ENCODE results near the gene VAMP2. TPM values are rescaled to one million over a fixed set of nuclear protein-coding genes. Genes with fewer than 3 reads are reported as not detected.

VAMP2 gene
- total and polyA plus RNA-seq, 10 of the 15 experiments (the other 5 are each of a cell fraction or from before 2014, with no cell fraction given), result 3.0 to 35.2 (median 25.0) TPM

GRCh38 chr17:8186787-8187516 is 24.2 kb upstream of the VAMP2 start:
- Histone ChIP-seq H3K4me3 (peak overlapping the region; percentile 73), H3K9ac (ENCODE audit: control insufficient read depth, insufficient read depth, low read length) (peak overlapping the region; percentile 95), H3K36me3 (ENCODE audit: control insufficient read depth in 2 of 2, insufficient read depth in 2 of 2, low read length in 1 of 2) (no peaks in the 10 kb centered on the region), H2AFZ (ENCODE audit: control insufficient read depth, low read depth, low read length) (peak overlapping the region; percentile 93), H3K27me3 (replicated peaks in 1 of 2; ENCODE audit: control insufficient read depth in 2 of 2, insufficient read depth in 2 of 2, low read length in 1 of 2) (no peaks in the 10 kb centered on the region), H3K27ac (ENCODE audit: control insufficient read depth, insufficient read depth) (peak overlapping the region; percentile 93), H3K79me2 (ENCODE audit: control insufficient read depth, insufficient read depth, low read length) (peaks cover 18% of the 10 kb centered on the region), H4K20me1 (ENCODE audit: control insufficient read depth, insufficient read depth) (no peaks in the 10 kb centered on the region), H3K9me3 (replicated peaks; ENCODE audit: control insufficient read depth, insufficient read depth, low read length) (no peaks in the 10 kb centered on the region), H3K4me1 (ENCODE audit: control insufficient read depth, insufficient read depth, low read length) (peaks cover 11% of the 10 kb centered on the region), H3K4me2 (ENCODE audit: control insufficient read depth, insufficient read depth) (peak overlapping the region; percentile 81)
- intact Hi-C loops (cut with micrococcal nuclease; ENCODE audit: unreplicated experiment), result loop anchor here (1.0 to 5.0 kb wide), 5 partner anchors 35 to 113 kb away; partner anchors contain the start of genes CTC1 and PFAS
- POLR2A ChIA-PET, result interaction anchor here (0.7 to 8.1 kb wide), 16 partner anchors 9 to 109 kb away, joined by 3 to 146 read pairs (median 12); partner anchors contain the start of genes AURKB, CTC1, HES7 and PER1
- under 1% methylated on average over 32 of the region's 32 CpGs for WGBS (ENCODE audit: insufficient coverage, insufficient replicate concordance, low lambda C conversion rate, missing lambda C conversion rate)
- RAD21 ChIA-PET (ENCODE audit: unreplicated experiment), result interaction anchor here (0.8 to 8.1 kb wide), 15 partner anchors 11 to 109 kb away, joined by 3 to 117 read pairs (median 6); partner anchors contain the start of genes AURKB, CTC1, RANGRF and SLC25A35
- in situ Hi-C loops (cut with MboI), result loop anchor here (5.0 kb wide), 1 partner anchor 35 kb away; no protein-coding TSS in a partner anchor
- ATAC-seq, result peak; percentile 46
- SMC1A ChIA-PET (ENCODE audit: uncharacterized antibody, unreplicated experiment), result interaction anchor here (0.7 to 4.1 kb wide), 18 partner anchors 9 to 810 kb away, joined by 3 to 40 read pairs (median 5); partner anchors contain the start of genes AURKB, HES7, RANGRF and SLC25A35
- DNase-seq (ENCODE audit: low read depth, low spot score), result peak; percentile 97
- BruUV-seq (replicated peaks), result no TSS peak
- CTCF ChIA-PET, result interaction anchor here (0.7 to 6.2 kb wide), 12 partner anchors 12 to 114 kb away, joined by 3 to 53 read pairs (median 4); partner anchors contain the start of genes ALOXE3, AURKB and SLC25A35
- FAIRE-seq, result peak; percentile 76
- TF ChIP-seq ATF3 (IDR thresholded peaks at IDR 0.05; ENCODE audit: borderline replicate concordance, extremely low read depth, low read depth, low read length), result no peak
- TF ChIP-seq MYB (IDR thresholded peaks at IDR 0.05; ENCODE audit: borderline replicate concordance, low read depth, low read length), result no peak
- TF ChIP-seq ZNF207 (IDR thresholded peaks at IDR 0.05; ENCODE audit: borderline replicate concordance), result peak; percentile 26; the same call in 1 of the 2 replicates
- TF ChIP-seq E2F8 (IDR thresholded peaks at IDR 0.05; ENCODE audit: low read depth, partially characterized antibody), result peak; percentile 16
- TF ChIP-seq, protein P1, sequence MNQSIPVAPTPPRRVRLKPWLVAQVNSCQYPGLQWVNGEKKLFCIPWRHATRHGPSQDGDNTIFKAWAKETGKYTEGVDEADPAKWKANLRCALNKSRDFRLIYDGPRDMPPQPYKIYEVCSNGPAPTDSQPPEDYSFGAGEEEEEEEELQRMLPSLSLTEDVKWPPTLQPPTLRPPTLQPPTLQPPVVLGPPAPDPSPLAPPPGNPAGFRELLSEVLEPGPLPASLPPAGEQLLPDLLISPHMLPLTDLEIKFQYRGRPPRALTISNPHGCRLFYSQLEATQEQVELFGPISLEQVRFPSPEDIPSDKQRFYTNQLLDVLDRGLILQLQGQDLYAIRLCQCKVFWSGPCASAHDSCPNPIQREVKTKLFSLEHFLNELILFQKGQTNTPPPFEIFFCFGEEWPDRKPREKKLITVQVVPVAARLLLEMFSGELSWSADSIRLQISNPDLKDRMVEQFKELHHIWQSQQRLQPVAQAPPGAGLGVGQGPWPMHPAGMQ (IDR thresholded peaks at IDR 0.05; ENCODE audit: borderline replicate concordance), result no peak
- TF ChIP-seq POLR2A (IDR thresholded peaks at IDR 0.05; ENCODE audit: low read depth, low read length), result no peak
- TF ChIP-seq ZNF24 (IDR thresholded peaks at IDR 0.05), result peak; percentile 99
- no peak for TF ChIP-seq SUPT20H (IDR thresholded peaks at IDR 0.05; ENCODE audit: borderline replicate concordance, control insufficient read depth, low read depth, low read length)
- TF ChIP-seq REST (IDR thresholded peaks at IDR 0.05; ENCODE audit: low read depth, low read length), result no peak
- no peak for TF ChIP-seq NR2C2 (IDR thresholded peaks at IDR 0.05; ENCODE audit: borderline replicate concordance, control insufficient read depth, insufficient read length, low read depth)

All from GM12878 (cell line).